Measurements from ENCODE around the gene RAPGEF5.

The RAPGEF5 gene

GRCh38 chr7:22192801-22193200 lies 164.2 kb downstream of the RAPGEF5 start:
- no peak overlapping the region for H3K4me3 ChIP-seq (replicated peaks; ENCODE audit: insufficient read depth, low read length)
- DNase-seq (ENCODE audit: low read depth in 1 of 2, low spot score in 1 of 2) = no peak
- TF ChIP-seq, protein P1, sequence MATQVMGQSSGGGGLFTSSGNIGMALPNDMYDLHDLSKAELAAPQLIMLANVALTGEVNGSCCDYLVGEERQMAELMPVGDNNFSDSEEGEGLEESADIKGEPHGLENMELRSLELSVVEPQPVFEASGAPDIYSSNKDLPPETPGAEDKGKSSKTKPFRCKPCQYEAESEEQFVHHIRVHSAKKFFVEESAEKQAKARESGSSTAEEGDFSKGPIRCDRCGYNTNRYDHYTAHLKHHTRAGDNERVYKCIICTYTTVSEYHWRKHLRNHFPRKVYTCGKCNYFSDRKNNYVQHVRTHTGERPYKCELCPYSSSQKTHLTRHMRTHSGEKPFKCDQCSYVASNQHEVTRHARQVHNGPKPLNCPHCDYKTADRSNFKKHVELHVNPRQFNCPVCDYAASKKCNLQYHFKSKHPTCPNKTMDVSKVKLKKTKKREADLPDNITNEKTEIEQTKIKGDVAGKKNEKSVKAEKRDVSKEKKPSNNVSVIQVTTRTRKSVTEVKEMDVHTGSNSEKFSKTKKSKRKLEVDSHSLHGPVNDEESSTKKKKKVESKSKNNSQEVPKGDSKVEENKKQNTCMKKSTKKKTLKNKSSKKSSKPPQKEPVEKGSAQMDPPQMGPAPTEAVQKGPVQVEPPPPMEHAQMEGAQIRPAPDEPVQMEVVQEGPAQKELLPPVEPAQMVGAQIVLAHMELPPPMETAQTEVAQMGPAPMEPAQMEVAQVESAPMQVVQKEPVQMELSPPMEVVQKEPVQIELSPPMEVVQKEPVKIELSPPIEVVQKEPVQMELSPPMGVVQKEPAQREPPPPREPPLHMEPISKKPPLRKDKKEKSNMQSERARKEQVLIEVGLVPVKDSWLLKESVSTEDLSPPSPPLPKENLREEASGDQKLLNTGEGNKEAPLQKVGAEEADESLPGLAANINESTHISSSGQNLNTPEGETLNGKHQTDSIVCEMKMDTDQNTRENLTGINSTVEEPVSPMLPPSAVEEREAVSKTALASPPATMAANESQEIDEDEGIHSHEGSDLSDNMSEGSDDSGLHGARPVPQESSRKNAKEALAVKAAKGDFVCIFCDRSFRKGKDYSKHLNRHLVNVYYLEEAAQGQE (IDR thresholded peaks at IDR 0.05; ENCODE audit: insufficient replicate concordance, low read depth) = no peak
- TF ChIP-seq GABPA (IDR thresholded peaks at IDR 0.05; ENCODE audit: low read depth) (no peak), SPI1 (IDR thresholded peaks at IDR 0.05; ENCODE audit: borderline replicate concordance, low read depth) (no peak), POLR2AphosphoS5 (IDR thresholded peaks at IDR 0.05; ENCODE audit: low read depth) (no peak)
- TF ChIP-seq, protein P2, sequence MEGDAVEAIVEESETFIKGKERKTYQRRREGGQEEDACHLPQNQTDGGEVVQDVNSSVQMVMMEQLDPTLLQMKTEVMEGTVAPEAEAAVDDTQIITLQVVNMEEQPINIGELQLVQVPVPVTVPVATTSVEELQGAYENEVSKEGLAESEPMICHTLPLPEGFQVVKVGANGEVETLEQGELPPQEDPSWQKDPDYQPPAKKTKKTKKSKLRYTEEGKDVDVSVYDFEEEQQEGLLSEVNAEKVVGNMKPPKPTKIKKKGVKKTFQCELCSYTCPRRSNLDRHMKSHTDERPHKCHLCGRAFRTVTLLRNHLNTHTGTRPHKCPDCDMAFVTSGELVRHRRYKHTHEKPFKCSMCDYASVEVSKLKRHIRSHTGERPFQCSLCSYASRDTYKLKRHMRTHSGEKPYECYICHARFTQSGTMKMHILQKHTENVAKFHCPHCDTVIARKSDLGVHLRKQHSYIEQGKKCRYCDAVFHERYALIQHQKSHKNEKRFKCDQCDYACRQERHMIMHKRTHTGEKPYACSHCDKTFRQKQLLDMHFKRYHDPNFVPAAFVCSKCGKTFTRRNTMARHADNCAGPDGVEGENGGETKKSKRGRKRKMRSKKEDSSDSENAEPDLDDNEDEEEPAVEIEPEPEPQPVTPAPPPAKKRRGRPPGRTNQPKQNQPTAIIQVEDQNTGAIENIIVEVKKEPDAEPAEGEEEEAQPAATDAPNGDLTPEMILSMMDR (IDR thresholded peaks at IDR 0.05; ENCODE audit: insufficient read depth, low read length) = no peak
- H3K27me3 ChIP-seq (ENCODE audit: insufficient read depth, poor library complexity, severe bottlenecking) = no peaks in the 10 kb centered on the region
- no peak overlapping the region for H3K27ac ChIP-seq (replicated peaks)

DNA sequence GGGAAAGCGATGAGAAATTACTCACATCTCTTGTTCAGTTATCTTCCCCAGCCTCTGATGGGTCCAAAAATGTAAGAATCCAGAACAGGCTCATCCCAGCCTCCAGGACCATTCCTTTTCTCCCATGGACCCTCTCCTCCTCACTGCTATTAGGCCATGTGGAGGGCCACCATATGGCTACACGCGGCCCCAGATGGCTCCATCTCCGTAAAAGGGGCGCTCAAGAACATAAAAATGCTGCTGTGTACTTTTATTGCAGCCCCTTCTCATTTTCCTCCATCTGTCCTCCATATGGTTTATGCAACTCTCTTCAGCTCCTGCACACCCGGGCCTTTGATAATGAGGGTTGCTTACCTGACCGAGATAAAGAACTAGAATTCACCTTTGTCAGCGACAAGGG lies 166.2 kb downstream of the RAPGEF5 start:
- Histone ChIP-seq H3K27me3 (ENCODE audit: insufficient read depth, poor library complexity, severe bottlenecking) (no peaks in the 10 kb centered on the region), H3K27ac (replicated peaks) (no peak overlapping the region), H3K4me3 (replicated peaks; ENCODE audit: insufficient read depth, low read length) (no peak overlapping the region)
- TF ChIP-seq SPI1 (IDR thresholded peaks at IDR 0.05; ENCODE audit: borderline replicate concordance, low read depth) (no peak), GABPA (IDR thresholded peaks at IDR 0.05; ENCODE audit: low read depth) (no peak), POLR2AphosphoS5 (IDR thresholded peaks at IDR 0.05; ENCODE audit: low read depth) (no peak)
- TF ChIP-seq, protein P2 (IDR thresholded peaks at IDR 0.05; ENCODE audit: insufficient read depth, low read length) = no peak
- TF ChIP-seq, protein P1 (IDR thresholded peaks at IDR 0.05; ENCODE audit: insufficient replicate concordance, low read depth) = no peak
- DNase-seq (ENCODE audit: low read depth in 1 of 2, low spot score in 1 of 2) = no peak

- DNase-seq (ENCODE audit: low read depth in 1 of 2, low spot score in 1 of 2) = no peak
- Histone ChIP-seq H3K27me3 (ENCODE audit: insufficient read depth, poor library complexity, severe bottlenecking) (no peaks in the 10 kb centered on the region), H3K4me3 (replicated peaks; ENCODE audit: insufficient read depth, low read length) (no peak overlapping the region), H3K27ac (replicated peaks) (no peak overlapping the region)
- TF ChIP-seq SPI1 (IDR thresholded peaks at IDR 0.05; ENCODE audit: borderline replicate concordance, low read depth) (no peak), GABPA (IDR thresholded peaks at IDR 0.05; ENCODE audit: low read depth) (no peak), POLR2AphosphoS5 (IDR thresholded peaks at IDR 0.05; ENCODE audit: low read depth) (no peak)
- TF ChIP-seq, protein P1 (IDR thresholded peaks at IDR 0.05; ENCODE audit: insufficient replicate concordance, low read depth) = no peak
- TF ChIP-seq, protein P2 (IDR thresholded peaks at IDR 0.05; ENCODE audit: insufficient read depth, low read length) = no peak
Observed at GRCh38 chr7:22189741-22190140, 167.2 kb downstream of the RAPGEF5 start.

Data from HL-60 (cell line).